Liver (tissue), 3 donors: ENCODE data around the gene GFOD2.

Experiments
- CTCF ChIP-seq: fragments of 150-350 bp; IDR thresholded peaks from 2 replicates; pipeline ENCODE4 v1.5.1; 2017; ENCODE audit warnings: improper control_type of control experiment, low read depth, low read length; ENCODE audit not compliant: missing input control
- GABPA ChIP-seq, 2 donors: IDR thresholded peaks in 1 of 2; conservative IDR thresholded peaks in 1 of 2; 2 replicates each; pipeline ENCODE4 v1.6.1; 2016; ENCODE audit warnings: antibody characterized with exemption in 2 of 2, mild to moderate bottlenecking in 1 of 2, moderate library complexity in 1 of 2
- JUND ChIP-seq, 2 donors: IDR thresholded peaks; 2 replicates each; pipeline ENCODE4 v1.6.1; 2016; ENCODE audit warnings: antibody characterized with exemption in 2 of 2
- NR2F2 ChIP-seq: IDR thresholded peaks from 2 replicates; pipeline ENCODE4 v1.6.1; 2016; ENCODE audit warnings: antibody characterized with exemption
- RXRA ChIP-seq, 2 donors: IDR thresholded peaks; 2 replicates each; pipeline ENCODE4 v1.6.1; 2017 to 2018; ENCODE audit warnings: antibody characterized with exemption in 2 of 2, mild to moderate bottlenecking in 1 of 2
- donor health status: healthy.
- donor health status: healthy.

DNA sequence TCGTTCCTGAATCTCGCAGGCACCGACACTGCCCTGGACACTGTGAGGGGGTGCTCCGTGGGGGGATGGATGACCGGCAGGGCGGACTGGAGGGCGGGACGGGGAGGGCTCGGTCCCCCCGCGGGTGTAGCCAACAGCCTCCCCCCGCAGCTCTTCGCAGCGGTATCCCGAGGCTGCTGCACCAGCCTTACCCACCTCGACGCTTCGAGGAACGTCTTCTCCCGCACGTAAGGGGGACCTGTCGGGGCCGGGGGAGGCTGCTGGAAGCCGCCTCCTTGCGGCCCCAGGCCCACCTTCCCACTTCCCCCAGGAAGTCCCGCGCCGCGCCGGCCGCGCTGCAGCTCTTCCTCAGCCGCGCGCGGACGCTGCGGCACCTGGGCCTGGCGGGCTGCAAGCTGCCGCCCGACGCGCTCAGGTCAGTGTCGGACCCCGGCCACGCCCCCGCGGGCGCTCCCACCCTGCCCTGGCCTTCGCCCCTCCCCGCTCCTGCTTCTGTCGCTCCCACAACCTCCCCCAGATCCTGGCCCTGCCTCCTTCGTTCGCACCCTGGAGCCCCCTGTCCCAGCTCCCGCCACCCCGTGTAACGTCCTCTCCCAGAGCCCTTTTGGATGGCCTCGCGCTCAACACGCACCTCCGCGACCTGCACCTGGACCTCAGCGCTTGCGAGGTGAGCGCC lies 70.9 kb downstream of the GFOD2 start:
- TF ChIP-seq GABPA (IDR thresholded peaks at IDR 0.05 in 1 of 2, conservative IDR thresholded peaks at IDR 0.05 in 1 of 2) = no peak
- no peak for TF ChIP-seq NR2F2
- no peak for TF ChIP-seq JUND (IDR thresholded peaks at IDR 0.05)
- no peak for TF ChIP-seq CTCF
- no peak for TF ChIP-seq RXRA (IDR thresholded peaks at IDR 0.05)
